ENCODE data around the gene ADGRG1.

DNA sequence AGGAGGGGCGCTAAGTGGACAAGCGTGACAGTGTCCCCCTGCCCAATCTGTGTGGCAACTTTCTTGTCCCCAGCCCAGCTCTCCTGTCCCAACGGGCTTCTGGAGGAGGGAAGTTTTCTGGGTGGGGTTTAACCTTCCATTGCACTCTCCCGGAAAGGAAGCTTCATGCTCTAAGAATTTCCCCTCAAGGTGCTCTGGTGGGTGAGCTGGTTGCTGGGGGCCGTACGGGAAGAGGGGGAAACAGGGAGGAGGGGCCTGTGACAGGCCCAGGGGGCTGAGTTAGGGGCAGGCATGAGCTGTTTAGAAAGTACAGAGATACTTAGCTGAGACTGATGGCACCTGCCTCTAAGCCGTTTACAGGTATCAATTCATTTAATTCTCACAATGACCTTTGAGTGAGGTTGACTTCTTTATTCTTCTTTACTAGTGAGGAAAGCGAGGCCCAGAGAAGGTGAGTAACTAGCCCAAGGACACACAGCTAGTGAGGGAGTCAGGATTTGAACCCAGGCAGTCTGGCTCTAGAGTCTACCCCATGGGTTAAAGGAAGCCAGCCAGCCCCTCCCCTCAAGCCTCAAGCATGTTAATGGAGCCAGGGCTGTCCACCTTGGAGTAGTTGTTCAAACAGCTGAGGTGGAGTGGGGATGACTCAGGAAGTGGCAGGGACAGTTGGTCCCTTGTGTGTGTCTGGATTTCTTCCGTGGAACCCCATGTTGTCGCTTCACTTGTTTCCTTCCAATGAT, 18.9 kb downstream of the ADGRG1 start:
- TF ChIP-seq, protein P1, sequence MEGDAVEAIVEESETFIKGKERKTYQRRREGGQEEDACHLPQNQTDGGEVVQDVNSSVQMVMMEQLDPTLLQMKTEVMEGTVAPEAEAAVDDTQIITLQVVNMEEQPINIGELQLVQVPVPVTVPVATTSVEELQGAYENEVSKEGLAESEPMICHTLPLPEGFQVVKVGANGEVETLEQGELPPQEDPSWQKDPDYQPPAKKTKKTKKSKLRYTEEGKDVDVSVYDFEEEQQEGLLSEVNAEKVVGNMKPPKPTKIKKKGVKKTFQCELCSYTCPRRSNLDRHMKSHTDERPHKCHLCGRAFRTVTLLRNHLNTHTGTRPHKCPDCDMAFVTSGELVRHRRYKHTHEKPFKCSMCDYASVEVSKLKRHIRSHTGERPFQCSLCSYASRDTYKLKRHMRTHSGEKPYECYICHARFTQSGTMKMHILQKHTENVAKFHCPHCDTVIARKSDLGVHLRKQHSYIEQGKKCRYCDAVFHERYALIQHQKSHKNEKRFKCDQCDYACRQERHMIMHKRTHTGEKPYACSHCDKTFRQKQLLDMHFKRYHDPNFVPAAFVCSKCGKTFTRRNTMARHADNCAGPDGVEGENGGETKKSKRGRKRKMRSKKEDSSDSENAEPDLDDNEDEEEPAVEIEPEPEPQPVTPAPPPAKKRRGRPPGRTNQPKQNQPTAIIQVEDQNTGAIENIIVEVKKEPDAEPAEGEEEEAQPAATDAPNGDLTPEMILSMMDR (IDR thresholded peaks at IDR 0.05) = no peak
- TF ChIP-seq FOXK1 (CRISPR knock-in tag; IDR thresholded peaks at IDR 0.05) (no peak), MYBL2 (CRISPR knock-in tag; IDR thresholded peaks at IDR 0.05) (no peak), TEAD1 (CRISPR knock-in tag; IDR thresholded peaks at IDR 0.05) (no peak), IRF2 (CRISPR knock-in tag; IDR thresholded peaks at IDR 0.05; ENCODE audit: borderline replicate concordance, low read depth) (no peak), JUN (CRISPR knock-in tag; IDR thresholded peaks at IDR 0.05) (no peak), SMAD3 (CRISPR knock-in tag; IDR thresholded peaks at IDR 0.05; ENCODE audit: borderline replicate concordance) (no peak), ZBTB21 (CRISPR knock-in tag; IDR thresholded peaks at IDR 0.05; ENCODE audit: borderline replicate concordance) (no peak)
- TF ChIP-seq, protein P2, sequence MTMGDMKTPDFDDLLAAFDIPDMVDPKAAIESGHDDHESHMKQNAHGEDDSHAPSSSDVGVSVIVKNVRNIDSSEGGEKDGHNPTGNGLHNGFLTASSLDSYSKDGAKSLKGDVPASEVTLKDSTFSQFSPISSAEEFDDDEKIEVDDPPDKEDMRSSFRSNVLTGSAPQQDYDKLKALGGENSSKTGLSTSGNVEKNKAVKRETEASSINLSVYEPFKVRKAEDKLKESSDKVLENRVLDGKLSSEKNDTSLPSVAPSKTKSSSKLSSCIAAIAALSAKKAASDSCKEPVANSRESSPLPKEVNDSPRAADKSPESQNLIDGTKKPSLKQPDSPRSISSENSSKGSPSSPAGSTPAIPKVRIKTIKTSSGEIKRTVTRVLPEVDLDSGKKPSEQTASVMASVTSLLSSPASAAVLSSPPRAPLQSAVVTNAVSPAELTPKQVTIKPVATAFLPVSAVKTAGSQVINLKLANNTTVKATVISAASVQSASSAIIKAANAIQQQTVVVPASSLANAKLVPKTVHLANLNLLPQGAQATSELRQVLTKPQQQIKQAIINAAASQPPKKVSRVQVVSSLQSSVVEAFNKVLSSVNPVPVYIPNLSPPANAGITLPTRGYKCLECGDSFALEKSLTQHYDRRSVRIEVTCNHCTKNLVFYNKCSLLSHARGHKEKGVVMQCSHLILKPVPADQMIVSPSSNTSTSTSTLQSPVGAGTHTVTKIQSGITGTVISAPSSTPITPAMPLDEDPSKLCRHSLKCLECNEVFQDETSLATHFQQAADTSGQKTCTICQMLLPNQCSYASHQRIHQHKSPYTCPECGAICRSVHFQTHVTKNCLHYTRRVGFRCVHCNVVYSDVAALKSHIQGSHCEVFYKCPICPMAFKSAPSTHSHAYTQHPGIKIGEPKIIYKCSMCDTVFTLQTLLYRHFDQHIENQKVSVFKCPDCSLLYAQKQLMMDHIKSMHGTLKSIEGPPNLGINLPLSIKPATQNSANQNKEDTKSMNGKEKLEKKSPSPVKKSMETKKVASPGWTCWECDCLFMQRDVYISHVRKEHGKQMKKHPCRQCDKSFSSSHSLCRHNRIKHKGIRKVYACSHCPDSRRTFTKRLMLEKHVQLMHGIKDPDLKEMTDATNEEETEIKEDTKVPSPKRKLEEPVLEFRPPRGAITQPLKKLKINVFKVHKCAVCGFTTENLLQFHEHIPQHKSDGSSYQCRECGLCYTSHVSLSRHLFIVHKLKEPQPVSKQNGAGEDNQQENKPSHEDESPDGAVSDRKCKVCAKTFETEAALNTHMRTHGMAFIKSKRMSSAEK (CRISPR knock-in tag; IDR thresholded peaks at IDR 0.05; ENCODE audit: borderline replicate concordance) = no peak
- TF ChIP-seq, protein P3, sequence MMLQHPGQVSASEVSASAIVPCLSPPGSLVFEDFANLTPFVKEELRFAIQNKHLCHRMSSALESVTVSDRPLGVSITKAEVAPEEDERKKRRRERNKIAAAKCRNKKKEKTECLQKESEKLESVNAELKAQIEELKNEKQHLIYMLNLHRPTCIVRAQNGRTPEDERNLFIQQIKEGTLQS (CRISPR knock-in tag; conservative IDR thresholded peaks at IDR 0.05) = no peak
- TF ChIP-seq, protein P4, sequence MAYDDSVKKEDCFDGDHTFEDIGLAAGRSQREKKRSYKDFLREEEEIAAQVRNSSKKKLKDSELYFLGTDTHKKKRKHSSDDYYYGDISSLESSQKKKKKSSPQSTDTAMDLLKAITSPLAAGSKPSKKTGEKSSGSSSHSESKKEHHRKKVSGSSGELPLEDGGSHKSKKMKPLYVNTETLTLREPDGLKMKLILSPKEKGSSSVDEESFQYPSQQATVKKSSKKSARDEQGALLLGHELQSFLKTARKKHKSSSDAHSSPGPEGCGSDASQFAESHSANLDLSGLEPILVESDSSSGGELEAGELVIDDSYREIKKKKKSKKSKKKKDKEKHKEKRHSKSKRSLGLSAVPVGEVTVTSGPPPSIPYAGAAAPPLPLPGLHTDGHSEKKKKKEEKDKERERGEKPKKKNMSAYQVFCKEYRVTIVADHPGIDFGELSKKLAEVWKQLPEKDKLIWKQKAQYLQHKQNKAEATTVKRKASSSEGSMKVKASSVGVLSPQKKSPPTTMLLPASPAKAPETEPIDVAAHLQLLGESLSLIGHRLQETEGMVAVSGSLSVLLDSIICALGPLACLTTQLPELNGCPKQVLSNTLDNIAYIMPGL (CRISPR knock-in tag; IDR thresholded peaks at IDR 0.05) = no peak
- TF ChIP-seq, protein P5, sequence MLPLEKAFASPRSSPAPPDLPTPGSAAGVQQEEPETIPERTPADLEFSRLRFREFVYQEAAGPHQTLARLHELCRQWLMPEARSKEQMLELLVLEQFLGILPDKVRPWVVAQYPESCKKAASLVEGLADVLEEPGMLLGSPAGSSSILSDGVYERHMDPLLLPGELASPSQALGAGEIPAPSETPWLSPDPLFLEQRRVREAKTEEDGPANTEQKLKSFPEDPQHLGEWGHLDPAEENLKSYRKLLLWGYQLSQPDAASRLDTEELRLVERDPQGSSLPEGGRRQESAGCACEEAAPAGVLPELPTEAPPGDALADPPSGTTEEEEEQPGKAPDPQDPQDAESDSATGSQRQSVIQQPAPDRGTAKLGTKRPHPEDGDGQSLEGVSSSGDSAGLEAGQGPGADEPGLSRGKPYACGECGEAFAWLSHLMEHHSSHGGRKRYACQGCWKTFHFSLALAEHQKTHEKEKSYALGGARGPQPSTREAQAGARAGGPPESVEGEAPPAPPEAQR (CRISPR knock-in tag; IDR thresholded peaks at IDR 0.05) = no peak
